Thoracic aorta (tissue), 2 donors: ENCODE results near the gene NOTCH1. TPM values are rescaled to one million over a fixed set of nuclear protein-coding genes. Genes with fewer than 3 reads are reported as not detected.

ENCODE experiments used
- ATAC-seq: fragments of 150-250 bp; one replicate; pipeline ENCODE4 v1.8.0; 2017; ENCODE audit warnings: low read depth; ENCODE audit not compliant: insufficient number of reproducible peaks, low FRiP score
- DNase-seq: peaks from one replicate; pipeline ENCODE4 v3.0.0-alpha.2; 2020; ENCODE audit warnings: low spot score
- H3K27ac ChIP-seq, 2 donors: fragments of 200-600 bp; sonication (generic); 1 replicate in 1 of 2; 2 replicates in 1 of 2; pipeline ENCODE4 v1.5.1; 2016; ENCODE audit warnings: mild to moderate bottlenecking in 2 of 2, moderate library complexity in 2 of 2
- H3K27me3 ChIP-seq: fragments of 200-600 bp; sonication (generic); replicated peaks from 2 replicates; pipeline ENCODE4 v1.6.0; 2016; ENCODE audit warnings: mild to moderate bottlenecking; ENCODE audit not compliant: insufficient read depth
- H3K36me3 ChIP-seq: fragments of 200-600 bp; sonication (generic); one replicate; pipeline ENCODE4 v1.5.1; 2016
- H3K4me1 ChIP-seq, 2 donors: fragments of 200-600 bp; sonication (generic); 1 replicate in 1 of 2; 2 replicates in 1 of 2; pipeline versions ENCODE4 v1.5.1 to v1.6.0; 2016; ENCODE audit warnings: low read depth in 2 of 2, mild to moderate bottlenecking in 1 of 2; ENCODE audit not compliant: control insufficient read depth in 1 of 2
- H3K4me3 ChIP-seq: fragments of 200-600 bp; sonication (generic); 2 replicates; pipeline ENCODE4 v1.5.1; 2016; ENCODE audit warnings: mild to moderate bottlenecking
- H3K9me3 ChIP-seq: fragments of 200-600 bp; sonication (generic); 2 replicates; pipeline ENCODE4 v1.5.1; 2016
- CTCF ChIP-seq: fragments of 200-600 bp; sonication (generic); IDR thresholded peaks from one replicate; pipeline ENCODE4 v1.5.1; 2019; ENCODE audit warnings: antibody characterized with exemption
- total RNA-seq, 2 donors: library from RNA; depleted of rRNA; stranded (reverse); fragments of >200 nt; gene quantifications; one replicate each; pipeline versions ENCODE4 v1.1.0 to v1.2.3, GENCODE V29; 2016

The NOTCH1 gene
- total RNA-seq, 2 donors from 2014 or later: 40.9 to 48.1 TPM

DNA sequence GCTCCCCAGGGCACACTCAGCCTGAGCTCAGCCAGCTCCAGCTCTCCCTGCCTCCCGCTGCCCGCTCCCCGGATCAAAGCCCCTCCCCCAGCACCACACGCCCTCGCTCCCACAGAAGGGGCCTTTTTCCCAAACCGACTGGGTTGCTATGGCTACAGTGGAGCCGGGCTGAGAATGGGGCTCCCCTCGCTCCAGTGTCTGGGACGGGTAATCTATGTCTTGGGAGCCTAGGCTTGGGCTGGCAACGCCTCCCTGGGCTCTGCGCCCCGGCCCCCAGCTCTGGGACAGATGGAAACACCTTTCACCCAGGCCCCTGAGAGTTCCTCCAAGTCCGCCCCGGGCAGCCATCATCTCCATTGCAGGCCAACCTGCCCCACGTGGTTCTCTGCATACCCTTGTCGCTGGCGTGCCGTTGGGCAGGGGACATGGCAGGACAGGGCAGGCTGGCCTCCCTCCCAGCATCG, 29.6 kb downstream of the NOTCH1 start:
- no peak for DNase-seq
- no peaks in the 10 kb centered on the region for H3K9me3 ChIP-seq
- no peak for TF ChIP-seq CTCF
- H3K36me3 ChIP-seq: peaks cover 73% of the 10 kb centered on the region
- H3K4me3 ChIP-seq: no peak overlapping the region
- H3K27ac ChIP-seq: no peak overlapping the region
- H3K27me3 ChIP-seq: no peaks in the 10 kb centered on the region
- H3K4me1 ChIP-seq: no peaks in the 10 kb centered on the region
- ATAC-seq: no peak

GRCh38 chr9:136515276-136515675, 30.6 kb downstream of the NOTCH1 start:
- ATAC-seq: no peak

DNA sequence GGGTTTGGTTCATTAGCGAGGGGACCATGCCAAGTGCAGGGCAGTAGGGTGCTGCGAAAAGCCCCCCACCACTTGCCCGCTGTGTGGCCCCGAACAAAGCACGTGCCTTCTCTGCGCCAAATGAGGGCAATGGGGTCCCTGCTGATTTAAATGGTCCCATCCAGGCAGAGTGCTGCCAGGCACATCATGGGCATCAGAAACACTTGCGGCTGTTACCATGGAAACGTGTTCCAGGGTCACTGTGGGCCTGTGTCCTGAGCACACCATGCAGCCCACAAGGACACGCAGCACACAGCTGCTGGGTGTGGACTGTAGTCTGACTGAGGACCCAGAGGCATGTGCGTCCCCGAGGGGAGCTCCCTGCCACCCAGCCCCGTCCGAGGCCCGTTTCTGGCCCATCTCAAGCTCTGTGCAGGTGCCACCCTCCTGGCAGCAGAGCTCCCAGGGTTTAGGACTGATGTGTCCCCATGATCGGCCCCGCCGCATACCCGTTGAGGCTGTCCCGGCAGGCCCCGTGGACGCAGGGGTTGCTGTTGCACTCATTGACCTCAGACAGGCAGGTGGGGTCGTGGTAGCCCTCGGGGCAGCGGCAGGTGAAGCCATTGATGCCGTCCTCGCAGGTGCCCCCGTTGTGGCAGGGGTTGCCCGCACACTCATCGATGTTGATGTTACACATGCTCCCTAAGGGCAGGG, 31.7 kb downstream of the NOTCH1 start:
- Histone ChIP-seq H3K4me3 (no peak overlapping the region), H3K27me3 (no peaks in the 10 kb centered on the region), H3K27ac (no peak overlapping the region), H3K36me3 (peaks cover 91% of the 10 kb centered on the region), H3K9me3 (no peaks in the 10 kb centered on the region), H3K4me1 (no peaks in the 10 kb centered on the region)
- no peak for TF ChIP-seq CTCF
- ATAC-seq (no peak), DNase-seq (no peak)

More at GRCh38 chr9:136515276-136515675, 30.6 kb downstream of the NOTCH1 start:
- Histone ChIP-seq H3K36me3 (peaks cover 82% of the 10 kb centered on the region), H3K27ac (no peak overlapping the region), H3K4me3 (no peak overlapping the region), H3K4me1 (no peaks in the 10 kb centered on the region), H3K9me3 (no peaks in the 10 kb centered on the region), H3K27me3 (no peaks in the 10 kb centered on the region)
- TF ChIP-seq CTCF: no peak
- no peak for DNase-seq

- no peaks in the 10 kb centered on the region for H3K27me3 ChIP-seq
- H3K9me3 ChIP-seq: no peaks in the 10 kb centered on the region
- no peak overlapping the region for H3K27ac ChIP-seq
- no peak for TF ChIP-seq CTCF
- ATAC-seq: no peak
- no peak overlapping the region for H3K4me3 ChIP-seq
- H3K4me1 ChIP-seq: no peaks in the 10 kb centered on the region
- DNase-seq: no peak
- H3K36me3 ChIP-seq: peaks cover 83% of the 10 kb centered on the region
These were observed 32.7 kb downstream of the NOTCH1 start for GRCh38 chr9:136513191-136513590.

GRCh38 chr9:136512651-136513071, 33.2 kb downstream of the NOTCH1 start:
- Histone ChIP-seq H3K36me3 (peaks cover 83% of the 10 kb centered on the region), H3K4me1 (no peaks in the 10 kb centered on the region), H3K9me3 (no peaks in the 10 kb centered on the region), H3K4me3 (no peak overlapping the region), H3K27me3 (no peaks in the 10 kb centered on the region), H3K27ac (no peak overlapping the region)
- ATAC-seq: no peak
- no peak for TF ChIP-seq CTCF
- no peak for DNase-seq
